ENCODE results near the gene TCF7L1. TPM values are rescaled to one million over a fixed set of nuclear protein-coding genes. Genes with fewer than 3 reads are reported as not detected.

TCF7L1 gene
- total and polyA plus RNA-seq, 2 of the 13 experiments (the other 11 are each of a cell fraction or from before 2014, with no cell fraction given), result 0.04 to 0.15 TPM

DNA sequence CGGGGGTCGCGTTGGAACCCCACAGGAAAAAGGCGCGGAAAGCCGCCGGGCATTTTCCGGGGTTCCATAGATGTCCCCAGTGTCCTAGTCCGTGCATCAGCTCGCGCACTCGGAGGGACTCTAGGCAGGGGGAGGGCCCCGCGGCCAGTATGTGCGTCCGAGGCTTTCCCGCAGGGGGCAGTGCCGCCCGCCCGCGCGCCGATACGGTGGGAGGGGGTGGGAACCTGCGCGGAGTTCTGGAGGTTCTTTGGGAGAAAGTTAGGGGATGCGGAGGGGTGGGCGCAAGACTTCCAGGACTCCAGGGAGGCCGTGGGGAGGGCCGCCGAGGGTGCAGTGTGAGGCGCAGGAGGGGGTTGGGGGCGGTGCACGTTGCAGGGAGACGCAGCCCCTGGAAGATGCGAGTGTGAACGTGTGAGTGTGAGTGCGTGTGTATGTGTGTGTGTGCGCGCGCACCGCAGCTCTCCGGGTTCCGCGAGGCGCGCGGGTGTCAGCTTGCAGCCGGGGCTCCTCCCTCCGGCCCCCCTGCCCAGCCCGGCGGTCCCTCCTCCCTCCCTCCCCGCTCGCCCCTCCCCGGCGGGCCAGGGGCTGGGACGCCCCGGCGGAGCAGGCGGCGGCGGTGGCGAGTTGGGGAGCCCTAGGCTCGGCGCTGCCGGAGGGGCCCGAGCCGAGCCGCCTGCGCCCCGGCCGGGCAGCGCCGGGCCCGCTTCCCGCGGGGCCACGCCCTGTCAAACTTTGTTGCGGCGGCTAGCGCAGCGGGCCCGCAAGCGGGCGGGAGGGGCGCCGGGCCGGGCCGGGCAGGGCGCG is at the start of gene TCF7L1 (continued):
- TF ChIP-seq ZNF720 (CRISPR knock-in tag; IDR thresholded peaks at IDR 0.05) (no peak), ZFP90 (CRISPR knock-in tag; IDR thresholded peaks at IDR 0.05; ENCODE audit: borderline replicate concordance) (0 out of 2 replicates have a peak, but pooled peaks have one; percentile 47), HOXA3 (CRISPR knock-in tag; IDR thresholded peaks at IDR 0.05) (no peak; the same call in 1 of the 2 replicates), ZNF333 (CRISPR knock-in tag; IDR thresholded peaks at IDR 0.05; ENCODE audit: borderline replicate concordance) (0 out of 2 replicates have a peak, but pooled peaks have one; percentile 41), CENPX (CRISPR knock-in tag; IDR thresholded peaks at IDR 0.05) (no peak), ZNF367 (CRISPR knock-in tag; IDR thresholded peaks at IDR 0.05; ENCODE audit: borderline replicate concordance) (no peak), NFE2 (CRISPR knock-in tag; IDR thresholded peaks at IDR 0.05) (no peak), BORCS8-MEF2B (CRISPR knock-in tag; IDR thresholded peaks at IDR 0.05) (peak; percentile 62; the same call in 1 of the 2 replicates), PITX1 (CRISPR knock-in tag; IDR thresholded peaks at IDR 0.05) (0 out of 2 replicates have a peak, but pooled peaks have one; percentile 18), RAD21 (CRISPR knock-in tag; IDR thresholded peaks at IDR 0.05) (peak; percentile 87), ZMYM4 (CRISPR knock-in tag; IDR thresholded peaks at IDR 0.05) (0 out of 2 replicates have a peak, but pooled peaks have one; percentile 25), ZSCAN29 (CRISPR knock-in tag; conservative IDR thresholded peaks at IDR 0.05) (no peak)
- TF ChIP-seq, protein P1, sequence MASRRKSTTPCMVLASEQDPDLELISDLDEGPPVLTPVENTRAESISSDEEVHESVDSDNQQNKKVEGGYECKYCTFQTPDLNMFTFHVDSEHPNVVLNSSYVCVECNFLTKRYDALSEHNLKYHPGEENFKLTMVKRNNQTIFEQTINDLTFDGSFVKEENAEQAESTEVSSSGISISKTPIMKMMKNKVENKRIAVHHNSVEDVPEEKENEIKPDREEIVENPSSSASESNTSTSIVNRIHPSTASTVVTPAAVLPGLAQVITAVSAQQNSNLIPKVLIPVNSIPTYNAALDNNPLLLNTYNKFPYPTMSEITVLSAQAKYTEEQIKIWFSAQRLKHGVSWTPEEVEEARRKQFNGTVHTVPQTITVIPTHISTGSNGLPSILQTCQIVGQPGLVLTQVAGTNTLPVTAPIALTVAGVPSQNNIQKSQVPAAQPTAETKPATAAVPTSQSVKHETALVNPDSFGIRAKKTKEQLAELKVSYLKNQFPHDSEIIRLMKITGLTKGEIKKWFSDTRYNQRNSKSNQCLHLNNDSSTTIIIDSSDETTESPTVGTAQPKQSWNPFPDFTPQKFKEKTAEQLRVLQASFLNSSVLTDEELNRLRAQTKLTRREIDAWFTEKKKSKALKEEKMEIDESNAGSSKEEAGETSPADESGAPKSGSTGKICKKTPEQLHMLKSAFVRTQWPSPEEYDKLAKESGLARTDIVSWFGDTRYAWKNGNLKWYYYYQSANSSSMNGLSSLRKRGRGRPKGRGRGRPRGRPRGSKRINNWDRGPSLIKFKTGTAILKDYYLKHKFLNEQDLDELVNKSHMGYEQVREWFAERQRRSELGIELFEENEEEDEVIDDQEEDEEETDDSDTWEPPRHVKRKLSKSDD (CRISPR knock-in tag; IDR thresholded peaks at IDR 0.05; ENCODE audit: low read depth), result no peak
- TF ChIP-seq, protein P2, sequence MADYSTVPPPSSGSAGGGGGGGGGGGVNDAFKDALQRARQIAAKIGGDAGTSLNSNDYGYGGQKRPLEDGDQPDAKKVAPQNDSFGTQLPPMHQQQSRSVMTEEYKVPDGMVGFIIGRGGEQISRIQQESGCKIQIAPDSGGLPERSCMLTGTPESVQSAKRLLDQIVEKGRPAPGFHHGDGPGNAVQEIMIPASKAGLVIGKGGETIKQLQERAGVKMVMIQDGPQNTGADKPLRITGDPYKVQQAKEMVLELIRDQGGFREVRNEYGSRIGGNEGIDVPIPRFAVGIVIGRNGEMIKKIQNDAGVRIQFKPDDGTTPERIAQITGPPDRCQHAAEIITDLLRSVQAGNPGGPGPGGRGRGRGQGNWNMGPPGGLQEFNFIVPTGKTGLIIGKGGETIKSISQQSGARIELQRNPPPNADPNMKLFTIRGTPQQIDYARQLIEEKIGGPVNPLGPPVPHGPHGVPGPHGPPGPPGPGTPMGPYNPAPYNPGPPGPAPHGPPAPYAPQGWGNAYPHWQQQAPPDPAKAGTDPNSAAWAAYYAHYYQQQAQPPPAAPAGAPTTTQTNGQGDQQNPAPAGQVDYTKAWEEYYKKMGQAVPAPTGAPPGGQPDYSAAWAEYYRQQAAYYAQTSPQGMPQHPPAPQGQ (CRISPR knock-in tag; IDR thresholded peaks at IDR 0.05; ENCODE audit: borderline replicate concordance), result no peak
- TF ChIP-seq, protein P3, sequence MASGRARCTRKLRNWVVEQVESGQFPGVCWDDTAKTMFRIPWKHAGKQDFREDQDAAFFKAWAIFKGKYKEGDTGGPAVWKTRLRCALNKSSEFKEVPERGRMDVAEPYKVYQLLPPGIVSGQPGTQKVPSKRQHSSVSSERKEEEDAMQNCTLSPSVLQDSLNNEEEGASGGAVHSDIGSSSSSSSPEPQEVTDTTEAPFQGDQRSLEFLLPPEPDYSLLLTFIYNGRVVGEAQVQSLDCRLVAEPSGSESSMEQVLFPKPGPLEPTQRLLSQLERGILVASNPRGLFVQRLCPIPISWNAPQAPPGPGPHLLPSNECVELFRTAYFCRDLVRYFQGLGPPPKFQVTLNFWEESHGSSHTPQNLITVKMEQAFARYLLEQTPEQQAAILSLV (CRISPR knock-in tag; IDR thresholded peaks at IDR 0.05; ENCODE audit: borderline replicate concordance), result peak; percentile 36; the same call in 1 of the 2 replicates
- TF ChIP-seq, protein P4, sequence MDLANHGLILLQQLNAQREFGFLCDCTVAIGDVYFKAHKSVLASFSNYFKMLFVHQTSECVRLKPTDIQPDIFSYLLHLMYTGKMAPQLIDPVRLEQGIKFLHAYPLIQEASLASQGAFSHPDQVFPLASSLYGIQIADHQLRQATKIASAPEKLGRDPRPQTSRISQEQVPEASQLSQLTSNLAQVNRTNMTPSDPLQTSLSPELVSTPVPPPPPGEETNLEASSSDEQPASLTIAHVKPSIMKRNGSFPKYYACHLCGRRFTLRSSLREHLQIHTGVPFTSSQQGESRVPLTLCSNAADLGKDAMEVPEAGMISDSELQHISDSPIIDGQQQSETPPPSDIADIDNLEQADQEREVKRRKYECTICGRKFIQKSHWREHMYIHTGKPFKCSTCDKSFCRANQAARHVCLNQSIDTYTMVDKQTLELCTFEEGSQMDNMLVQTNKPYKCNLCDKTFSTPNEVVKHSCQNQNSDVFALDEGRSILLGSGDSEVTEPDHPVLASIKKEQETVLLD (CRISPR knock-in tag; IDR thresholded peaks at IDR 0.05; ENCODE audit: low read depth), result no peak
- TF ChIP-seq, protein P5, sequence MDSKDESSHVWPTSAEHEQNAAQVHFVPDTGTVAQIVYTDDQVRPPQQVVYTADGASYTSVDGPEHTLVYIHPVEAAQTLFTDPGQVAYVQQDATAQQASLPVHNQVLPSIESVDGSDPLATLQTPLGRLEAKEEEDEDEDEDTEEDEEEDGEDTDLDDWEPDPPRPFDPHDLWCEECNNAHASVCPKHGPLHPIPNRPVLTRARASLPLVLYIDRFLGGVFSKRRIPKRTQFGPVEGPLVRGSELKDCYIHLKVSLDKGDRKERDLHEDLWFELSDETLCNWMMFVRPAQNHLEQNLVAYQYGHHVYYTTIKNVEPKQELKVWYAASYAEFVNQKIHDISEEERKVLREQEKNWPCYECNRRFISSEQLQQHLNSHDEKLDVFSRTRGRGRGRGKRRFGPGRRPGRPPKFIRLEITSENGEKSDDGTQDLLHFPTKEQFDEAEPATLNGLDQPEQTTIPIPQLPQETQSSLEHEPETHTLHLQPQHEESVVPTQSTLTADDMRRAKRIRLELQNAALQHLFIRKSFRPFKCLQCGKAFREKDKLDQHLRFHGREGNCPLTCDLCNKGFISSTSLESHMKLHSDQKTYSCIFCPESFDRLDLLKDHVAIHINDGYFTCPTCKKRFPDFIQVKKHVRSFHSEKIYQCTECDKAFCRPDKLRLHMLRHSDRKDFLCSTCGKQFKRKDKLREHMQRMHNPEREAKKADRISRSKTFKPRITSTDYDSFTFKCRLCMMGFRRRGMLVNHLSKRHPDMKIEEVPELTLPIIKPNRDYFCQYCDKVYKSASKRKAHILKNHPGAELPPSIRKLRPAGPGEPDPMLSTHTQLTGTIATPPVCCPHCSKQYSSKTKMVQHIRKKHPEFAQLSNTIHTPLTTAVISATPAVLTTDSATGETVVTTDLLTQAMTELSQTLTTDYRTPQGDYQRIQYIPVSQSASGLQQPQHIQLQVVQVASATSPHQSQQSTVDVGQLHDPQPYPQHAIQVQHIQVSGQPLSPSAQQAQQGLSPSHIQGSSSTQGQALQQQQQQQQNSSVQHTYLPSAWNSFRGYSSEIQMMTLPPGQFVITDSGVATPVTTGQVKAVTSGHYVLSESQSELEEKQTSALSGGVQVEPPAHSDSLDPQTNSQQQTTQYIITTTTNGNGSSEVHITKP (CRISPR knock-in tag; IDR thresholded peaks at IDR 0.05; ENCODE audit: low read depth), result no peak

Measured in HepG2 (cell line).